DOHH2 (cell line): Measurements from ENCODE around the gene CLSTN1.

Source experiments
- CTCF ChIP-seq: fragments of 200-600 bp; sonication (generic); IDR thresholded peaks from one replicate; pipeline ENCODE4 v1.5.1; 2014; ENCODE audit warnings: antibody characterized with exemption, mild to moderate bottlenecking, low read depth, low read length; ENCODE audit not compliant: poor library complexity, severe bottlenecking
- EZH2phosphoT487 ChIP-seq: fragments of 200-600 bp; sonication (generic); IDR thresholded peaks from 2 replicates; pipeline ENCODE4 v1.6.1; 2017; ENCODE audit warnings: borderline replicate concordance, mild to moderate bottlenecking, antibody characterized with exemption, low read length, moderate library complexity, mixed read lengths

- TF ChIP-seq CTCF (no peak), EZH2phosphoT487 (no peak)
Measured at GRCh38 chr1:9848022-9848421, 24.3 kb upstream of the CLSTN1 start.
